Nephron (organoid): ENCODE results near the gene DAND5.
"Not testable (repeated sequence)": the region's sequence is repeated elsewhere in the genome, so short reads cannot be mapped to it uniquely, and the experiment has no call there.

Source experiments
- H3K27ac Mint-ChIP-seq, 3 experiments: 2 replicates each; pipeline ENCODE4 v1.8.0; 2020; ENCODE audit warnings: mixed read lengths in 3 of 3, mild to moderate bottlenecking in 2 of 3, moderate library complexity in 1 of 3
- H3K27me3 Mint-ChIP-seq: 2 replicates; pipeline ENCODE4 v1.8.0; 2021; ENCODE audit warnings: low read depth, mild to moderate bottlenecking, moderate library complexity, mixed read lengths
- H3K36me3 Mint-ChIP-seq: 2 replicates; pipeline ENCODE4 v1.8.0; 2020; ENCODE audit warnings: low read depth, mixed read lengths
- H3K4me1 Mint-ChIP-seq: 2 replicates; pipeline ENCODE4 v1.8.0; 2020; ENCODE audit warnings: mixed read lengths
- H3K4me3 Mint-ChIP-seq, 3 experiments: 2 replicates each; pipeline ENCODE4 v1.8.0; 2020; ENCODE audit warnings: mild to moderate bottlenecking in 3 of 3, mixed read lengths in 3 of 3, moderate library complexity in 2 of 3
- H3K9me3 Mint-ChIP-seq: 2 replicates; pipeline ENCODE4 v1.8.0; 2020; ENCODE audit warnings: mixed read lengths
- CTCF ChIP-seq, 3 experiments: fragments of 200-600 bp; sonication (generic); IDR thresholded peaks; one replicate each; pipeline ENCODE4 v1.5.0; 2021; ENCODE audit warnings: antibody characterized with exemption in 3 of 3; ENCODE audit not compliant: unreplicated experiment in 3 of 3

Gene DAND5

GRCh38 chr19:12947702-12948611, 21.4 kb upstream of the DAND5 start:
- H3K27ac Mint-ChIP-seq, result no peak overlapping the region

GRCh38 chr19:12948612-12949362, 20.6 kb upstream of the DAND5 start:
- no peak overlapping the region for H3K27ac Mint-ChIP-seq
- peaks cover 28% of the 10 kb centered on the region for H3K4me1 Mint-ChIP-seq
- H3K4me3 Mint-ChIP-seq, result peak overlapping the region; percentile 46 to 57 (median 50)
- no peak for TF ChIP-seq CTCF (IDR thresholded peaks at IDR 0.05; ENCODE audit: unreplicated experiment in 3 of 3)
- H3K36me3 Mint-ChIP-seq, result peaks cover 55% of the 10 kb centered on the region
- no peaks in the 10 kb centered on the region for H3K9me3 Mint-ChIP-seq
- peaks cover 4% of the 10 kb centered on the region for H3K27me3 Mint-ChIP-seq

More at GRCh38 chr19:12947702-12948611, 21.4 kb upstream of the DAND5 start:
- H3K36me3 Mint-ChIP-seq, result peaks cover 64% of the 10 kb centered on the region
- peaks cover 4% of the 10 kb centered on the region for H3K27me3 Mint-ChIP-seq
- peaks cover 20% of the 10 kb centered on the region for H3K4me1 Mint-ChIP-seq
- TF ChIP-seq CTCF (IDR thresholded peaks at IDR 0.05; ENCODE audit: unreplicated experiment in 3 of 3), result no peak
- peak overlapping the region; percentile 50 to 93 (median 57) for H3K4me3 Mint-ChIP-seq
- no peaks in the 10 kb centered on the region for H3K9me3 Mint-ChIP-seq

GRCh38 chr19:12949363-12950283, 19.8 kb upstream of the DAND5 start:
- TF ChIP-seq CTCF (IDR thresholded peaks at IDR 0.05; ENCODE audit: unreplicated experiment in 3 of 3), result no peak
- H3K27me3 Mint-ChIP-seq, result peaks cover 4% of the 10 kb centered on the region
- no peaks in the 10 kb centered on the region for H3K9me3 Mint-ChIP-seq
- peak overlapping the region in 2 of 3 experiments; percentile 40 to 48 for H3K27ac Mint-ChIP-seq
- peaks cover 35% of the 10 kb centered on the region for H3K4me1 Mint-ChIP-seq
- peak overlapping the region; percentile 59 to 79 (median 71) for H3K4me3 Mint-ChIP-seq
- peaks cover 52% of the 10 kb centered on the region for H3K36me3 Mint-ChIP-seq

GRCh38 chr19:12952050-12952449, 17.3 kb upstream of the DAND5 start:
- peaks cover 59% of the 10 kb centered on the region for H3K36me3 Mint-ChIP-seq
- not testable (repeated sequence) for H3K9me3 Mint-ChIP-seq, H3K27me3 Mint-ChIP-seq
- H3K4me3 Mint-ChIP-seq, result peak overlapping the region; percentile 8 to 52 (median 34)
- H3K4me1 Mint-ChIP-seq, result peaks cover 40% of the 10 kb centered on the region
- H3K27ac Mint-ChIP-seq, result peak overlapping the region in 2 of 3 experiments; percentile 81 to 91

GRCh38 chr19:12952488-12953137, 16.8 kb upstream of the DAND5 start:
- Mint-ChIP-seq H3K27me3 (no peaks in the 10 kb centered on the region), H3K9me3 (no peaks in the 10 kb centered on the region), H3K4me1 (peaks cover 40% of the 10 kb centered on the region), H3K36me3 (peaks cover 57% of the 10 kb centered on the region), H3K27ac (peak overlapping the region; percentile 81 to 91 (median 84)), H3K4me3 (peak overlapping the region in 2 of 3 experiments; percentile 34 to 37)
- TF ChIP-seq CTCF (IDR thresholded peaks at IDR 0.05; ENCODE audit: unreplicated experiment in 3 of 3), result no peak
